ENCODE results near the gene SELENOF.

SELENOF gene

DNA sequence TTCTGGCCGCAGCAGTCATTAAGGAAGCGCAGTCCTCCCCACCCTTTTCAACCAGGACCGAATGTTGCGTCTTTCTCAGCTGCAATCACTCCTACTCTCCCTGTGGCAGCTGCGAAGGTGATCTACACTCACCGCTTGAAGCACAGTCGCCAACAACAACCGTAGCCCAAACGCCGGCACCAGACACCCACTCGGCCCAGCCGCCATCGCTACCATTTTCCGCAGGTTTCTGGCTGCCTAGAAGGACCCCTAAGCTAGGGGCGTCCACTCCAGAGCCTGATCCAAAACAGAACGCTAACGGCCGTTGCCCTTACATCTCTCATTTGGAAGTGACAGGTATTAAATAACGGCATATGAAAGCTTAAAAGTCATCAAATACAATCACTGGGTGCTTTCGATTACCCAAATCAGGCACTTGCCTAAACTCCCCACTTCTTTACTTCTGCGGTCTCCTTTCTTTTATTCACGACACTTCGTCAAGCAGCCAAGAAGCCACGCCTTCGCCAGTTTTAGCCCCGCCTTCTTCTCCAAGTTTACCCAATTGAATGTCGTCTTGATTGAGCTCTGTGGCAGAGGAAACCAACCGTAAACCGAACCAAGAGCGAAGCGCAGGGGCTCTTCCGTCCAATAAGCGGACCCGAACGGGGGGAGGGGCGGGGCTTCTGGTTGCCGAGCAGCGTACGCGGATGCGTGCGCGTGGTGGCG, at the start of gene SELENOF:
SELENOF (minus strand) TSS at position 231 of the 705 bp plus-strand sequence; CDS start at position 216, 15 bp downstream.
- peak; percentile 98 for DNase-seq

DNA sequence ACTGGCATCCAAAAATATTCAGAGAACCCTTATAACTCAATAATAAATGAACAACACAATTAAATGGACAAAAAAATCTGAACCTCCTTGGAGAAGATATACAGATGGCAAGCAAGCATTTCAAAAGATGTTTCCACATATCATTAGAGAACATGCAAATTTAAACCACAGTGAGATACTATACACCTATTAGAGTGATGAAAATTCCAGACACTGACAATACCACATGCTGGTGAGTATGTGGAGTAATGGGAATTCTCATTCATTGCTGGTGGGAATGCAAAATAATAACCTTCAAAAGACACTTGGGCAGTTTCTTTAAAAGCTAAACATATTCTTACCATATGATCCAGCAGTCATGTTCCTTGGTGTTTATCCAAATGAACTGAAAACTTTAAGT, 46.6 kb upstream of the SELENOF start:
- DNase-seq, result no peak

- no peak for DNase-seq
These were observed 43.3 kb upstream of the SELENOF start for GRCh38 chr1:86957221-86957620.

- no peak for DNase-seq
These were observed 42.3 kb upstream of the SELENOF start for GRCh38 chr1:86956221-86956620.

- DNase-seq, result no peak
These were observed 41.8 kb upstream of the SELENOF start for GRCh38 chr1:86955678-86956077.

- DNase-seq, result no peak
These were observed 39.2 kb upstream of the SELENOF start for GRCh38 chr1:86953167-86953566.

DNA sequence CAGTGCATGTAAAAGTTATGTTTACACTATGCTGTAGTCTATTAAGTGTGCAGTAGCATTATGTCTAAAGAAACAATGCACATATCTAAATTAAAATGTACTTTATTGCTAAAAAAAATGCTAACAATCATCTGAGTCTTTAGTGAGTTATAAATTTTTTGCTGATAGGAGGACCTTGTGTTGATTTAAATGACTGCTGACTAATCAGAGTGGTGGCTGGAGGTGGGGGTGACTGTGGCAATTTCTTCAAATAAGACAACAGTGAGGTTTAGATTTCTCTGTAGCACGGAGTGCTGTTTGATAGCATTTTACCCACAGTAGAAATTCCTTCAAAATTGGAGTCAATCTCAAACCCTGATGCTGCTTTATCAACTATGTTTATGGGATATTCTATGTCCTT, 37.5 kb upstream of the SELENOF start:
- DNase-seq, result no peak

GRCh38 chr1:86950712-86951419, 36.9 kb upstream of the SELENOF start:
- no peak for DNase-seq

DNA sequence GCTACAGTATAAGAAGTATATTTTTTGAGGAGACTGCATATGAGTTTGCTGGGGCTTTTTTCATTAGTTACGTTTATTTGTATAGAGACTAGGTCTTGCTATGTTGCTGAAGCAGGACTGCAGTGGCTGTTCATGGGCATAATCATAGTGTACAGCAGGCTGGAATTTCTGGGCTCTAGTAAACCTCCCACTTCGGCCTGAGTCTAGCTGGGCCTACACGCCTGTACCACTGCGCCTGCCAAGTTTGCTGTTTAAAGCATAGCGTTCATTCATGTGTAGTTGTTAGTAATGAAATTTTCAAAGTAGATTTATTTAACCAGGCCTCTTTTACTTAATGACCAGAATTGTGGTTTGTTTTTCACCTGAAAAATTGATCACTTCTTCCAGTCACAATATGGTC, 34.3 kb upstream of the SELENOF start:
- no peak for DNase-seq

GRCh38 chr1:86942743-86943142, 28.8 kb upstream of the SELENOF start:
- no peak for DNase-seq

- no peak for DNase-seq
These were observed 28.1 kb upstream of the SELENOF start for GRCh38 chr1:86942042-86942441.

DNA sequence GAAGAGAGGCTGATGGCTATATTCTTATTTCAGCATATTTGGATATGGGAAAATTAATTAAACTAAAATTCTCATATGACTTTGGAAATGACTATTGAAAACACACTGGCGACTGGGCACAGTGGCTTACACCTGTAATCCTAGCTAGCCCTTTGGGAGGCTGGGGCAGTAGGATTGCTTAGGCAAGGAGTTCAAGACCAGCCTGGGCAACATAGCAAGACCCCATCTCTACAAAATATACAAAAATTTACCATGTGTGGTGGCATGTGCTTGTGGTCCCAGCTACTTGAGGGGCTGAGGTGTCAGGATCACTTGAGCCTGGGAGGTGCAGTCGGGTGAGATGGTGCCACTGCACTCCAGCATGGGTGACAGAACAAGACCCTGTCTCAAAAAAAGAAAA, 26.7 kb upstream of the SELENOF start:
- no peak for DNase-seq

DNA sequence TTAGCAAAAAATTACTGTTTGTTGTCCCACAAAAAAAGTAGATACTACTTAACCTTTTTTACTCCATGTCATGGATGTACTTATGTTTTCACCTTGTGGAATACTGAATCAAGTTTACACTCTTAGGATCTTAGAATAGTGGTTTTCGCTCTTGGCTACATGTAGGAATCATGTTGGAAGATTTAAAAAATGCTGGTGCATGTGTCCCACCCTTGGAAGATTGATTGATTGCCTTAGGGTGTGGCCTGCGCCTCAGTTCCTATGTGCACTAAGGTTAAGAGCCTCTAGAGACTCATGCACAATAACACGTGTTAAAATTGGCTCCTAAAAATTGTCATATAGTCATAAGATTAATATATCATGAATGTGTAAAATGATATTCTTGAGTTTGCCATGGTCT, 25.5 kb upstream of the SELENOF start:
- no peak for DNase-seq

DNA sequence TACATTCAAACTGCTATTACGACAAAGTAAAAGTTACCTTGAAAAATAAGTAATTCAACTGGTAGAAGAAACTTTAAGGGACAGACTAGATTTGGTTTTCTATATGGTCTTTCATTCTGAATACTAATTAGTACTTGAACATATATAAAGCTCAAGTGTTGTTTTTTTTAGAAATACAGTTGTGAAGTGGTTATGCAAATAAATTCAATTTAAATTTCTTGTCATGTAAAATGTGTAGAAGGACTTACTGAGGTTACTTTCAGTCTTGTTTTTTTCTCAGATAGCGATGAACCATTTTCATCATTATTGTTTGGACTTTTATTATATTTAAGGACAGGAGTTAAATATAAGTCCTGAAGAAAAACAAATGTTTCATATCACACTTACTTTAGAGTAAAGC, 24.9 kb upstream of the SELENOF start:
- no peak for DNase-seq

GRCh38 chr1:86938450-86938849, 24.5 kb upstream of the SELENOF start:
- no peak for DNase-seq

DNA sequence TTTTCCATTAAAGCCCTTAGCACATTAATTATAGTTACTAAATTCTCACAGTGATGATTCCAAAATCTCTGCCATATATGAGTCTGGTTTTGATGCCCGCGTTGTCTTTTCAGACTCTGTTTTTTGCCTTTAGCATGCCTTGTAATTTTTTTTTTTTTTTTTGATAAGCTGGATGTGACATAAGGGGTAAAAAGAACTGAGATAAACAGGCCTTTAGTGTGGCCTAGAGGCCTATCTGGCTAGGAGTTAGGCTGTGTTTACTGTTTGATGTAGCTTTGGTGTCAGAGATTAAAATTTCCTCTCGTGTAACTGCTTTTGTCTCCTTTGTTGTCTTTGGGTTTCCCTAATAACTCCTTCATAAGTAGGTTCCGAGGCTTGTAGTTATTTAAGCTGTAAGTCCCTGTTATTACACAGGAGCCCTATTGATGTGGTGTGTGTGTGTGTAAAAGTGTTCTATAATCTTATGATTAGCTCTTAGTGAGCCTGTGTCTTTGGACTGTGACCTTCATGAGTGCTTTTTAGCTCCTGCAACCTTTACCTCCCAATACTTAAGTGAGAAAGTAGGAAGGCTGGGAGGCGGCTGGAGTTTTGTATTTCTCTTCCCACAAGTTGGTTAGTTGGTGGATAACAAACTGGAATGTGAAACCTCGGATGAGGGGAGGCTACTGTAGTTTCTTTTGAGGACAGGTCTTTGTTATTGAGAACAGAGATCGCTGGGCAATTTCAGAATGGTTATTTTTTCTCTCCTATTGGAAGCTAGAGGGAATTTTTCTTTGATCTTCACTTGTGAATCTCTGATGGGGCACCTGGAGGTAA, 19.8 kb upstream of the SELENOF start:
- no peak for DNase-seq

DNA sequence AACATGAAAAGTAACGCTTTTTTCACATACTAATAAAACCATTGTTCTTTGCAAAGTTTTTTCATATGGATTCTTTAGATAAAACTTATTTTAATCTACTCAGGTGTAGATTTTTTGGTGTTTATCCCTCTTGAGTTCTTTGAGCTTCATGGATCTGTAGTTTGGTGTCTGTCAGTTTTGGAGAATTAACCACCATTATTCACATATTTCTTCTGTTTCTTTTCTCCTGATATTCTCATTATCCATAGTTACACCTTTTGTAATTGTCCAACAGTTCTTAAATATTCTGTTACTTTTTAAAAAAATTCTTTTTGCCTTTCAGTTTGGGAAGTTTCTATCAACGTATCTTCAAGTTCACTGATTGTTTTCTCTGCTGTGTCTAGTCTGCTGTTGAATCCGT, 19.1 kb upstream of the SELENOF start:
- DNase-seq, result no peak

DNA sequence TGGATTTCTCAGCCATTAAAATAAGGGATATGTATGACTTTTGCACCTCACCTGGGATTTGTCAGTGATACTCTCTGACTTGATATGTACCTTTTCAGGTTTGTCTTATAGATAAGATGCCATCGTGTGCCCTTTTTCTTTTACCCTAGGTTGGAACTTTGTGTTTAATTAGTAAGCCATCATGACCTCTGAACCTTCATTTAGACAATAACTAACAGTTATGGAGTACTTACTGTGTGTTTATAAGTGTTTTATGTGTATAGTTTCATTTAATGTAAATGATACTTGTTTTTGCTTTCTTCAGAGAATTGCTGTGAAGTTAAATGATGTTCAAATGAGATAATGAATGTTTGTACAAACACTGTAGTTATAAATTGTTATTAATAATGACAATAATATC, 14.9 kb upstream of the SELENOF start:
- no peak for DNase-seq

DNA sequence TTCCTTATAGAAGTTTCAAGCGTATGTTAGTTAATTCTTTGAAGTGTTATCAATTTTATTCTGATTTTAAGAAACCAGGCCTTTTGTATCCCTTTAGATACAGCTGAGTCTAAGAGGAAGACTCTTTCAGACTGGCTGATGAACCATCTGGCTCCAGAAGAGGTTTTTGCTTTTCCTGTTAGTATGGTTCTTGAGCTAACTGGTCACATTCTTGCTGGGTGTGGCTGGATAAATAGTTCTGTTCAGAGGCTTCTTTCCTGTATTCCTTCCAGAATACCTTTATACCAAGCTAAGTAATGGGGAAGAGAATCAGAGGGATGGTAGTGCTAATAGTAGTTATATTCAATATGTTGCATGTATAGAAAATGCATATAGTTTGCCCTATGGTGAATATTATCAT, 13.0 kb upstream of the SELENOF start:
- no peak for DNase-seq

GRCh38 chr1:86925742-86926141, 11.8 kb upstream of the SELENOF start:
- DNase-seq, result no peak

DNA sequence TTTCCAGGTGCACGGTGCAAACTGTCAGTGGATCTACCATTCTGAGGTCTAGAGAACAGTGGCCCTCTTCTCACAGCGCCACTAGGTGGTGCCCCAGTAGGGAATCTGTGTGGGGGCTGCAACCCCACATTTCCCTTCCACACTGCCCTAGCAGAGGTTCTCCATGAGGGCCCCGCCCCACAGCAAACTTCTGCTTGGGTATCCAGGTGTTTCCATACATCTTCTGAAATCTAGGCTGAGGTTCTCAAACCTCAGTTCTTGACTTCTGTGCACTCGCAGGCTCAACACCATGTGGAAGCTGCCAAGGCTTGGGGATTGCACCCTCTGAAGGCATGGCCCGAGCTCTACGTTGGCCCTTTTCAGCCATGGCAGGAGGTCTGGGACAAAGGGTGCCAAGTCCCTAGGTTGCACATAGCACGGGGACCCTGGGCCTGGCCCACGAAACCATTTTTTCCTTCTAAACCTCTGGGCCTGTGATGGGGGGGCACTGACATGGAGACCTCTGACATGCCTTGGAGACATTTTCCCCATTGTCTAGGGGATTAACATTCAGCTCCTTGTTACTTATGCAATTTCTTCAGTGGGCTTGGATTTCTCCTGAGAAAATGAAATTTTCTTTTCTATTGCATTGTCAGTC, 10.5 kb upstream of the SELENOF start:
- no peak for DNase-seq

- no peak for DNase-seq
These were observed 8.5 kb upstream of the SELENOF start for GRCh38 chr1:86922445-86922844.

GRCh38 chr1:86916752-86917151, 2.8 kb upstream of the SELENOF start:
- DNase-seq, result no peak
